MCF 10A (cell line): ENCODE data around the gene ANKMY1. TPM values are rescaled to one million over a fixed set of nuclear protein-coding genes. Genes with fewer than 3 reads are reported as not detected.

Source experiments
- BruUV-seq: library from RNA; stranded (reverse); fragments of 400-500 nt; replicated peaks from 2 replicates; lab custom pipeline; 2021; lab: Mats Ljungman, UMichigan
- CTCF ChIA-PET: fragments of 300-600 bp; sonication (Branson Sonifier 250); formaldehyde crosslinking; extraction: SDS; loops from one replicate; lab custom pipeline; 2021; ENCODE audit warnings: antibody characterized with exemption, inconsistent platforms; lab: Yijun Ruan, JAX
- POLR2A ChIA-PET: fragments of 300-600, 350-650 bp; sonication (Branson Sonifier 250); formaldehyde crosslinking; extraction: SDS; loops from one replicate; lab custom pipeline; 2020; ENCODE audit warnings: antibody characterized with exemption, inconsistent platforms; lab: Yijun Ruan, JAX
- DNase-seq: peaks from one replicate; pipeline ENCODE4 v3.0.0-alpha.2; 2018; ENCODE audit not compliant: unreplicated experiment
- H3K27ac Mint-ChIP-seq: one replicate; pipeline ENCODE4 v1.8.0; 2022; ENCODE audit warnings: mild to moderate bottlenecking, low read depth, mixed read lengths; ENCODE audit not compliant: unreplicated experiment
- H3K27me3 Mint-ChIP-seq: one replicate; pipeline ENCODE4 v1.8.0; 2022; ENCODE audit warnings: mixed read lengths; ENCODE audit not compliant: insufficient read depth, unreplicated experiment
- H3K36me3 Mint-ChIP-seq: one replicate; pipeline ENCODE4 v1.8.0; 2022; ENCODE audit warnings: mild to moderate bottlenecking, moderate library complexity, mixed read lengths; ENCODE audit not compliant: insufficient read depth, unreplicated experiment
- H3K4me1 Mint-ChIP-seq: one replicate; pipeline ENCODE4 v1.8.0; 2022; ENCODE audit warnings: mixed read lengths; ENCODE audit not compliant: insufficient read depth, unreplicated experiment
- H3K4me3 Mint-ChIP-seq: one replicate; pipeline ENCODE4 v1.8.0; 2022; ENCODE audit warnings: mild to moderate bottlenecking, moderate library complexity, mixed read lengths; ENCODE audit not compliant: unreplicated experiment
- H3K9me3 Mint-ChIP-seq: one replicate; pipeline ENCODE4 v1.8.0; 2022; ENCODE audit warnings: mixed read lengths; ENCODE audit not compliant: unreplicated experiment
- CTCF ChIP-seq: fragments of 200-600 bp; IDR thresholded peaks from one replicate; pipeline ENCODE4 v1.8.0; 2022; ENCODE audit warnings: antibody characterized with exemption, mild to moderate bottlenecking; ENCODE audit not compliant: unreplicated experiment
- intact Hi-C: fragments of 100-400 bp; cut with micrococcal nuclease; formaldehyde crosslinking; loops from 2 replicates; pipeline ENCODE4 v1.14.1; 2022
- total RNA-seq: library from RNA; stranded (reverse); gene quantifications from 2 replicates; pipeline ENCODE4 v1.2.3, GENCODE V29; 2022

Gene ANKMY1
- total RNA-seq, 1 experiment from 2014 or later: 22.2 TPM

DNA sequence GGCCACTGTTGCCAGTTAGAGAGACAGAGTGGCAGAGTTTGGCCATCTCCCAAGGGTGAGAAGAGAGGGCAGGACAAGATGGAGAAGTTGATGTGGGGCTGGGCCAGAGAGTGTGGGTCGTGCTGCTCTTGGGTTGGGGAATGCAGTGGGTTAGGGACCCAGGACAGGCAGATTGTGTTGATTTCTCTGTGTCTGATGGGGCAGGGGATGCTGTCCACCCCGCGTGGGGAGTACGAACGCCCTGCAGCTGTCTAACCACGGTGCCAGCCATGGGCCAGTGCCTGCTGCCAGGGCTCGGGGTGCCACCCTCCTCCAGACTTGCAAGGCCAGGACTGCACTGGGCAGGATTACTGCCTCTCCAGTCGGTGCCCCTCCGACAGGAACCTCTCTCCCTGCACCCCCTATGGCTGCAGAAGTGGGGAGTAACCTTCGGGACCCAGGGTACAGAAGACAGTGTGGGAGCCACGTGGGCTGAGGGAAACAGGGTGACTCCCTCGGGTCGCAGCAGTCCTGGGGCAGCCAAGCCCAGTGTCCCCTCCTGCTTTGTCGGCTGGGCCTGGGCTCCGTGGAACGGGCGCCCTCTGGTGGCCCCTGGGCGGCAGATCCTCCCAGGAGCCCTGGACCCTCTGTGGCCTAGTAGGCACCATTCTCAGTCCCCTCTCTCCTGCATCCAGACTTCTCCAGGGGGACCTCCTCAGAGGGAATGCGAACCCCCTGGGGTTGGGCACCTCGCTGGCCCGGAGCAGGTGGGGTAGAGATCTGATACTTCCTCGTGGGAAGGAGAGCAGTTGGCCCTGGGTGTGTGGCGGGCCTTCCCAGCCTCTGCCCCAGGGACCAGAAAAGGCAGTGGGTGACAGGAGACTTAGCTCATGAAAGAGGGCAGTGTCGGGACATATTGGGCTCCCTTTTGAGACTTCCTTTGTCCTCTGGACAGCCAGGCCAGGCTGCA is 119.7 kb downstream of the ANKMY1 start:
- DNase-seq: peak; percentile 76

DNA sequence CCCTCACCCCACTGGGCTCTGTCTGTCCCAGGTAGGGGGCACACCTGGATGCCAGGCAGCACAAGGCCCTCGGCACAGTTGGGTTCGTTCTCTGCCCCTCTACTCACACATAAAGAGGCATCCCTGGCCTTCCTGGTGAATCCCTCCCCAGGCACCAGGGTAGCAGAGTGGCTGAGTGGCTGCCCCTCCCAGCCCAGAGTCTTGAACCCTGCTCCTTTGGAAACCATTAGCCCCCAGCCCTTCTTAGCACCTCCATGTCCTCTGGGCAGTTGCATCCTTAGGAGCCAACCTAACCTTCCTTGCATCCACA is 120.3 kb downstream of the ANKMY1 start:
- Mint-ChIP-seq H3K4me3 (peak overlapping the region; percentile 69), H3K27ac (no peak overlapping the region), H3K9me3 (no peaks in the 10 kb centered on the region), H3K4me1 (peaks cover 22% of the 10 kb centered on the region), H3K36me3 (no peaks in the 10 kb centered on the region), H3K27me3 (no peaks in the 10 kb centered on the region)
- DNase-seq: no peak
- no TSS peak for BruUV-seq
- TF ChIP-seq CTCF: no peak
- CTCF ChIA-PET: interaction anchor here (0.7 to 2.1 kb wide), 2 partner anchors 68 to 205 kb away, joined by 3 to 28 read pairs; no protein-coding TSS in a partner anchor
- intact Hi-C loops: loop anchor here (10.0 kb wide), 2 partner anchors 113 to 373 kb away; no protein-coding TSS in a partner anchor
- POLR2A ChIA-PET: interaction anchor here (0.7 kb wide), 1 partner anchor 10 kb away, joined by 4 read pairs; no protein-coding TSS in a partner anchor

More for the DNA sequence above, 119.7 kb downstream of the ANKMY1 start:
- BruUV-seq: no TSS peak
- no peaks in the 10 kb centered on the region for H3K9me3 Mint-ChIP-seq
- peaks cover 15% of the 10 kb centered on the region for H3K4me1 Mint-ChIP-seq
- peak overlapping the region; percentile 69 for H3K4me3 Mint-ChIP-seq
- intact Hi-C loops: loop anchor here (1.0 to 10.0 kb wide), 3 partner anchors 113 to 373 kb away; no protein-coding TSS in a partner anchor
- CTCF ChIA-PET: interaction anchor here (0.6 to 2.4 kb wide), 20 partner anchors 11 to 384 kb away, joined by 3 to 28 read pairs (median 4); no protein-coding TSS in a partner anchor
- peak overlapping the region; percentile 31 for H3K27ac Mint-ChIP-seq
- POLR2A ChIA-PET: interaction anchor here (0.7 kb wide), 1 partner anchor 11 kb away, joined by 4 read pairs; no protein-coding TSS in a partner anchor
- no peaks in the 10 kb centered on the region for H3K27me3 Mint-ChIP-seq
- peak; percentile 96 for TF ChIP-seq CTCF
- H3K36me3 Mint-ChIP-seq: no peaks in the 10 kb centered on the region

DNA sequence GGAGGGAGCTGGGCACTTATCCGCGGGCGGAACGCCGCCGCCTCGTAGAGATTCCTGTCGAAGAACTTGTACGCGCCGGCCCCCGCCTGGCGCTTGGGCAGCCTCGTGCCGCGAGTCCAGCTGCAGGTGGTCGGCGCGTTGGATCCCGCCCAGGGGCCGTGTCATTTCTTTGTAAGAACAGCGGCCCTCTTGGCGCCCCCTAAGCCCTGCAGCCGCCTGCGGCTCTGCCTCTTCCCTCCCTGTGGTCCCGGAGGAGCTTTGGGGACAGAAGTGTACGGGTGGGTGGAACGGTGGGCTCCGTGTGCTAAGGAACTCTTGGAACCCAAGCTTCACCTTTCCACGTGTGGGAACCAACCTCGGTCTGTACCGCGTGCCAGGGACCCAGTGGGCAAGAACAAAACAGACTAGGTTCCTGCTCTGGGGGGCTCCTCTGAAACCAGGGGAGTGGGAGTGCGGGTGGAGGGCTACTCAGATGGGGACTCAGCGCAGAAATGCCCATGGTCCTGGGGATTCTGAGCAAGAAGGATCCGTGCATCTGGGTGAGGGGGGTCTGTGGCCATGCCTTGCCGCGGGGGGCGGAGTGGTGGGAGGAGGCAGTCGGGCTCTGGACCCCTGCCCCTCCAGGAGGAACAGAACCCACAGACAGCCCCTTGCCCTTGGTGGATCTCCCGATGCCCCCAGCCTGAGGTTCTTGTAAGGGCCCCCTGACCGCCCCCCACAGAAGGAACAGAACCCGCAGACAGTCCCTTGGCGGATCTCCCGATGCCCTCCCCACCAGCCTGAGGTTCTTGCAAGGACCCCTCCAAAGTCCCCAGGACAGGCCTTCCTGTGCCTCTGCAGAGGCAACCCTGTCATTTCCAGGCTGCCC is 120.9 kb downstream of the ANKMY1 start:
- intact Hi-C loops: loop anchor here (10.0 kb wide), 2 partner anchors 112 to 372 kb away; no protein-coding TSS in a partner anchor
- BruUV-seq: TSS peak; percentile 34

More for the DNA sequence above, 120.9 kb downstream of the ANKMY1 start:
- ChIA-PET CTCF (interaction anchor here (0.6 to 1.9 kb wide), 13 partner anchors 9 to 287 kb away, joined by 3 to 22 read pairs (median 3); no protein-coding TSS in a partner anchor), POLR2A (interaction anchor here (0.6 to 5.7 kb wide), 11 partner anchors 10 to 411 kb away, joined by 3 to 65 read pairs (median 4); partner anchors contain the start of gene NDUFA10)
- no peaks in the 10 kb centered on the region for H3K9me3 Mint-ChIP-seq
- TF ChIP-seq CTCF: no peak
- H3K27me3 Mint-ChIP-seq: no peaks in the 10 kb centered on the region
- no peak for DNase-seq
- peak overlapping the region; percentile 69 for H3K4me3 Mint-ChIP-seq
- H3K4me1 Mint-ChIP-seq: peaks cover 23% of the 10 kb centered on the region
- H3K27ac Mint-ChIP-seq: no peak overlapping the region
- no peaks in the 10 kb centered on the region for H3K36me3 Mint-ChIP-seq
